ENCODE data around the gene CAND1. TPM values are rescaled to one million over a fixed set of nuclear protein-coding genes. Genes with fewer than 3 reads are reported as not detected.

CAND1 gene
- total and polyA plus RNA-seq, 12 donors, result 10.2 to 57.2 (median 35.4) TPM

GRCh38 chr12:67237231-67237630 lies 31.9 kb upstream of the CAND1 start:
- H3K4me1 ChIP-seq, result no peaks in the 10 kb centered on the region
- no peak for ATAC-seq
- no peak for DNase-seq
- intact Hi-C loops (cut with DNase I), result no loop called here
- TF ChIP-seq CTCF (IDR thresholded peaks at IDR 0.05), result no peak
- WGBS, 2 donors, result 39 to 47% methylated on average over 4 of the region's 4 CpGs
- peaks cover 0 to 3% (median 0%) of the 10 kb centered on the region in 7 donors for H3K27me3 ChIP-seq
- H3K9me3 ChIP-seq, result peaks cover 0 to 16% (median 0%) of the 10 kb centered on the region in 11 donors
- no peak overlapping the region for H3K4me3 ChIP-seq
- H3K36me3 ChIP-seq, result no peaks in the 10 kb centered on the region
- H3K27ac ChIP-seq, result no peak overlapping the region

GRCh38 chr12:67239061-67239460 lies 30.1 kb upstream of the CAND1 start:
- DNase-seq (no peak), ATAC-seq (no peak)
- Histone ChIP-seq H3K36me3 (no peaks in the 10 kb centered on the region), H3K27ac (no peak overlapping the region), H3K4me3 (no peak overlapping the region), H3K4me1 (no peaks in the 10 kb centered on the region), H3K27me3 (peaks cover 0 to 3% (median 0%) of the 10 kb centered on the region in 7 donors), H3K9me3 (peaks cover 0 to 15% (median 0%) of the 10 kb centered on the region in 11 donors)
- no peak for TF ChIP-seq CTCF (IDR thresholded peaks at IDR 0.05)
- intact Hi-C loops (cut with DNase I), result no loop called here
- WGBS, 2 donors, result 43 to 46% methylated on average over 2 of the region's 2 CpGs

- 63 to 81% methylated on average over 3 of the region's 3 CpGs for WGBS, 2 donors
- no peak for TF ChIP-seq CTCF (IDR thresholded peaks at IDR 0.05)
- no peaks in the 10 kb centered on the region for H3K36me3 ChIP-seq
- DNase-seq, result no peak
- intact Hi-C loops (cut with DNase I), result no loop called here
- H3K4me3 ChIP-seq, result no peak overlapping the region
- no peaks in the 10 kb centered on the region for H3K9me3 ChIP-seq
- ATAC-seq, result no peak
- H3K27me3 ChIP-seq, result no peaks in the 10 kb centered on the region
- no peaks in the 10 kb centered on the region for H3K4me1 ChIP-seq
- no peak overlapping the region for H3K27ac ChIP-seq
Observed at GRCh38 chr12:67241482-67241881, 27.7 kb upstream of the CAND1 start.

- intact Hi-C loops (cut with DNase I), result no loop called here
- no peaks in the 10 kb centered on the region for H3K27me3 ChIP-seq
- H3K27ac ChIP-seq, result no peak overlapping the region
- ATAC-seq (no peak), DNase-seq (no peak)
- no peaks in the 10 kb centered on the region for H3K9me3 ChIP-seq
- no peak overlapping the region for H3K4me3 ChIP-seq
- TF ChIP-seq CTCF (IDR thresholded peaks at IDR 0.05), result no peak
- no peaks in the 10 kb centered on the region for H3K36me3 ChIP-seq
- no peaks in the 10 kb centered on the region for H3K4me1 ChIP-seq
Observed at GRCh38 chr12:67243260-67243659, 25.9 kb upstream of the CAND1 start.

GRCh38 chr12:67245571-67245970 lies 23.6 kb upstream of the CAND1 start:
- Histone ChIP-seq H3K27me3 (no peaks in the 10 kb centered on the region), H3K36me3 (no peaks in the 10 kb centered on the region), H3K9me3 (no peaks in the 10 kb centered on the region), H3K27ac (no peak overlapping the region), H3K4me3 (no peak overlapping the region), H3K4me1 (no peaks in the 10 kb centered on the region)
- no peak for DNase-seq
- intact Hi-C loops (cut with DNase I), result no loop called here
- no peak for ATAC-seq
- TF ChIP-seq CTCF (IDR thresholded peaks at IDR 0.05), result no peak
- 77 to 83% methylated on average over 4 of the region's 4 CpGs for WGBS, 2 donors
